ENCODE results near the gene TBC1D5.

GRCh38 chr3:17136136-17136721, 606.2 kb downstream of the TBC1D5 start:
- TF ChIP-seq CTCF (IDR thresholded peaks at IDR 0.05) = no peak
- TF ChIP-seq EZH2 (IDR thresholded peaks at IDR 0.05) = no peak
- TF ChIP-seq EZH2phosphoT487 (IDR thresholded peaks at IDR 0.05) = no peak

Measured in neural progenitor cell (in vitro differentiated cells).